HepG2 (cell line): ENCODE results near the gene FLAD1. TPM values are rescaled to one million over a fixed set of nuclear protein-coding genes. Genes with fewer than 3 reads are reported as not detected.

Experiments
- ADNP ChIP-seq: sonication (generic); formaldehyde crosslinking; IDR thresholded peaks from 2 replicates; pipeline ENCODE4 v1.4.0; 2020; ENCODE audit warnings: missing genetic modification reagents
- ARNT2 ChIP-seq: sonication (generic); formaldehyde crosslinking; IDR thresholded peaks from 2 replicates; pipeline ENCODE4 v1.8.0; 2022; ENCODE audit warnings: mild to moderate bottlenecking, low read depth, missing genetic modification reagents, moderate library complexity
- ATF1 ChIP-seq: IDR thresholded peaks from 2 replicates; pipeline ENCODE4 v1.6.1; 2016; ENCODE audit warnings: mild to moderate bottlenecking, control low read depth
- GATAD2A ChIP-seq: IDR thresholded peaks from 2 replicates; pipeline ENCODE4 v1.6.1; 2016
- HMGA1 ChIP-seq: sonication (generic); formaldehyde crosslinking; conservative IDR thresholded peaks from 2 replicates; pipeline ENCODE4 v1.4.0; 2020; ENCODE audit warnings: missing genetic modification reagents
- HNRNPL ChIP-seq: fragments of 200-400 bp; formaldehyde crosslinking; IDR thresholded peaks from 2 replicates; pipeline ENCODE4 v1.6.1; 2017; ENCODE audit warnings: mild to moderate bottlenecking, low read depth, low read length
- LCORL ChIP-seq, 2 experiments: fragments of 450-650 bp in 1 of 2; sonication (generic) in 1 of 2; formaldehyde crosslinking in 1 of 2; IDR thresholded peaks; 2 replicates each; pipeline versions ENCODE4 v1.5.0 to v1.6.1; 2017 to 2020; ENCODE audit warnings: antibody characterized with exemption in 1 of 2, missing genetic modification reagents in 1 of 2
- MTF2 ChIP-seq: sonication (generic); formaldehyde crosslinking; IDR thresholded peaks from 2 replicates; pipeline ENCODE4 v1.5.0; 2020; ENCODE audit warnings: missing genetic modification reagents, borderline replicate concordance
- NCOA5 ChIP-seq: sonication (generic); formaldehyde crosslinking; IDR thresholded peaks from 2 replicates; pipeline ENCODE4 v1.4.0; 2020; ENCODE audit warnings: missing genetic modification reagents
- NONO ChIP-seq, 2 experiments: fragments of 450-650 bp in 1 of 2; sonication (generic) in 1 of 2; formaldehyde crosslinking in 1 of 2; IDR thresholded peaks in 1 of 2; conservative IDR thresholded peaks in 1 of 2; 2 replicates each; pipeline versions ENCODE4 v1.6.1 to v1.8.0; 2017 to 2022; ENCODE audit warnings: mild to moderate bottlenecking in 1 of 2, missing genetic modification reagents in 1 of 2, moderate library complexity in 1 of 2
- NPAS2 ChIP-seq: sonication (generic); formaldehyde crosslinking; IDR thresholded peaks from 2 replicates; pipeline ENCODE4 v1.8.0; 2022; ENCODE audit warnings: mild to moderate bottlenecking, missing genetic modification reagents, borderline replicate concordance
- PHF20 ChIP-seq: sonication (generic); formaldehyde crosslinking; IDR thresholded peaks from 2 replicates; pipeline ENCODE4 v1.5.0; 2020; ENCODE audit warnings: mild to moderate bottlenecking, missing genetic modification reagents
- RBFOX2 ChIP-seq: fragments of 200-400 bp; formaldehyde crosslinking; IDR thresholded peaks from 2 replicates; pipeline ENCODE4 v1.6.1; 2017; ENCODE audit warnings: low read depth, mild to moderate bottlenecking, low read length
- SIX1 ChIP-seq: sonication (generic); formaldehyde crosslinking; IDR thresholded peaks from 2 replicates; pipeline ENCODE4 v1.4.0; 2020; ENCODE audit warnings: missing genetic modification reagents, borderline replicate concordance
- TFDP1 ChIP-seq: IDR thresholded peaks from 2 replicates; pipeline ENCODE4 v1.6.1; 2016; ENCODE audit warnings: missing compliant biosample characterization, missing genetic modification reagents, borderline replicate concordance
- ZNF317 ChIP-seq: sonication (generic); formaldehyde crosslinking; IDR thresholded peaks from 2 replicates; pipeline ENCODE4 v1.5.0; 2020; ENCODE audit warnings: mild to moderate bottlenecking, missing genetic modification reagents
- ZNF343 ChIP-seq: sonication (generic); formaldehyde crosslinking; IDR thresholded peaks from 2 replicates; pipeline ENCODE4 v1.4.0; 2020; ENCODE audit warnings: mild to moderate bottlenecking, missing genetic modification reagents
- ZNF383 ChIP-seq: sonication (generic); formaldehyde crosslinking; IDR thresholded peaks from 2 replicates; pipeline ENCODE4 v1.4.0; 2020; ENCODE audit warnings: missing genetic modification reagents, mild to moderate bottlenecking, borderline replicate concordance
- ZNF761 ChIP-seq: sonication (generic); formaldehyde crosslinking; conservative IDR thresholded peaks from 2 replicates; pipeline ENCODE4 v1.4.0; 2020; ENCODE audit warnings: mild to moderate bottlenecking, missing genetic modification reagents
- polyA plus RNA-seq, 8 experiments: library from polyadenylated mRNA; depleted of rRNA in 3 of 8; stranded (reverse) in 7 of 8; unstranded in 1 of 8; fragments of >200 nt; fragmentation: Illumina TruSeq in 4 of 8; extraction: Trizol in 4 of 8; gene quantifications; 2 replicates each; pipeline versions ENCODE4 v1.2.1 to v1.2.3, GENCODE V29; 2011 to 2016; ENCODE audit warnings: low read depth in 4 of 8, missing spikeins in 1 of 8, mixed read lengths in 1 of 8; ENCODE audit not compliant: insufficient read depth in 1 of 8
- total RNA-seq, 5 experiments: library from RNA; depleted of rRNA; stranded (reverse); fragments of >200 nt; fragmentation: Illumina TruSeq; extraction: Trizol; gene quantifications; 2 replicates each; pipeline ENCODE4 v1.2.3, GENCODE V29; 2016; ENCODE audit warnings: low read depth in 1 of 5
- TF ChIP-seq, protein P1 (sequence below): IDR thresholded peaks from 2 replicates; pipeline ENCODE4 v1.6.1; 2016; ENCODE audit warnings: missing biosample characterization, missing genetic modification reagents, low read depth
- TF ChIP-seq, protein P2 (sequence below): IDR thresholded peaks from 2 replicates; pipeline ENCODE4 v1.6.1; 2012; ENCODE audit warnings: low read length, improper control_type of control experiment
- TF ChIP-seq, protein P3 (sequence below): sonication (generic); formaldehyde crosslinking; IDR thresholded peaks from 2 replicates; pipeline ENCODE4 v1.4.0; 2020; ENCODE audit warnings: mild to moderate bottlenecking, missing genetic modification reagents

Gene FLAD1
- total and polyA plus RNA-seq, 2 of the 13 experiments (the other 11 are each of a cell fraction or from before 2014, with no cell fraction given), result 25.9 to 32.8 TPM

DNA sequence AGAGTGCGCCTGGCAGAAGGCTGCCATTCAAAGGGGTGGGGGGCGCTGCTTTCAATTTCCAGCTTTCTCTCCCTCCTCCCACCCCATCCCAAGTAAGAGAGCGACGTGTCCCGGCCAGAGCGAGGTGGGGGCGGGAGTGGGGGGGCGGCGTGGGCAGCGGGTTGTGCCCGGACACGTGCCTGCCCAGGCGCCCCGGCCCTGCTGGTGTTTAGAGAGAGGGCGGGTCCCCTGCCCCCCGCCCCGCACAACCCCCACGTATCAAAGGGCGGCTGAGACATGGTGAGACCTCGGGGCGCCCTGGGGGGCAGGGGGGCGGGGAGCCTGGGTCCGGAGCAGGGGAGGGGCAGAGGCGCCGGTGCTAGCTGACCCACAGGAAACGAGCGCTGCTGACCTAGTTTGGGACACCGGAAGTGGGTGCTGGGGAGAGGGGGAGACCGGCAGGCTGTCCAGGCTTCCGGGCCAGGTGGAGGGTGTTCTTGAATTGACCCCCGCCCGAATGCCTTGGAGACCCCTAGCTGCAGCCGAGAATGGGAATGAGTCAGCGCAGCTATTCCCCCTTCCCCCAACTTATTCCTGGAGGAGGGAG lies 20.7 kb downstream of the FLAD1 start (continued):
- TF ChIP-seq, protein P1, sequence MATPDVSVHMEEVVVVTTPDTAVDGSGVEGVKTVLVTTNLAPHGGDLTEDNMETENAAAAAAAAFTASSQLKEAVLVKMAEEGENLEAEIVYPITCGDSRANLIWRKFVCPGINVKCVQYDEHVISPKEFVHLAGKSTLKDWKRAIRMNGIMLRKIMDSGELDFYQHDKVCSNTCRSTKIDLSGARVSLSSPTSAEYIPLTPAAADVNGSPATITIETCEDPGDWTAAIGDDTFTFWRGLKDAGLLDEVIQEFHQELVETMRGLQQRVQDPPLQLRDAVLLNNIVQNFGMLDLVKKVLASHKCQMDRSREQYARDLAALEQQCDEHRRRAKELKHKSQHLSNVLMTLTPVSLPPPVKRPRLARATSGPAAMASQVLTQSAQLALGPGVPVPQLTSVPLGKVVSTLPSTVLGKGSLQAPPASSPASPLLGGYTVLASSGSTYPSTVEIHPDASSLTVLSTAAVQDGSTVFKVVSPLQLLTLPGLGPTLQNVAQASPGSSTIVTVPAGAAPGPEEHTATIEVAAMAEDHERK (CRISPR knock-in tag), result no peak
- TF ChIP-seq ZNF343, result no peak
- no peak for TF ChIP-seq ZNF383 (CRISPR knock-in tag)
- 0 out of 2 replicates have a peak, but pooled peaks have one; percentile 18 for TF ChIP-seq HNRNPL
- no peak for TF ChIP-seq NCOA5 (CRISPR knock-in tag)
- TF ChIP-seq ZNF317 (CRISPR knock-in tag), result no peak
- no peak for TF ChIP-seq NPAS2 (CRISPR knock-in tag)
- TF ChIP-seq TFDP1 (CRISPR knock-in tag), result peak; percentile 9; the same call in 1 of the 2 replicates
- peak; percentile 70; the same call in 1 of the 2 replicates for TF ChIP-seq ARNT2 (CRISPR knock-in tag)
- TF ChIP-seq, protein P2, sequence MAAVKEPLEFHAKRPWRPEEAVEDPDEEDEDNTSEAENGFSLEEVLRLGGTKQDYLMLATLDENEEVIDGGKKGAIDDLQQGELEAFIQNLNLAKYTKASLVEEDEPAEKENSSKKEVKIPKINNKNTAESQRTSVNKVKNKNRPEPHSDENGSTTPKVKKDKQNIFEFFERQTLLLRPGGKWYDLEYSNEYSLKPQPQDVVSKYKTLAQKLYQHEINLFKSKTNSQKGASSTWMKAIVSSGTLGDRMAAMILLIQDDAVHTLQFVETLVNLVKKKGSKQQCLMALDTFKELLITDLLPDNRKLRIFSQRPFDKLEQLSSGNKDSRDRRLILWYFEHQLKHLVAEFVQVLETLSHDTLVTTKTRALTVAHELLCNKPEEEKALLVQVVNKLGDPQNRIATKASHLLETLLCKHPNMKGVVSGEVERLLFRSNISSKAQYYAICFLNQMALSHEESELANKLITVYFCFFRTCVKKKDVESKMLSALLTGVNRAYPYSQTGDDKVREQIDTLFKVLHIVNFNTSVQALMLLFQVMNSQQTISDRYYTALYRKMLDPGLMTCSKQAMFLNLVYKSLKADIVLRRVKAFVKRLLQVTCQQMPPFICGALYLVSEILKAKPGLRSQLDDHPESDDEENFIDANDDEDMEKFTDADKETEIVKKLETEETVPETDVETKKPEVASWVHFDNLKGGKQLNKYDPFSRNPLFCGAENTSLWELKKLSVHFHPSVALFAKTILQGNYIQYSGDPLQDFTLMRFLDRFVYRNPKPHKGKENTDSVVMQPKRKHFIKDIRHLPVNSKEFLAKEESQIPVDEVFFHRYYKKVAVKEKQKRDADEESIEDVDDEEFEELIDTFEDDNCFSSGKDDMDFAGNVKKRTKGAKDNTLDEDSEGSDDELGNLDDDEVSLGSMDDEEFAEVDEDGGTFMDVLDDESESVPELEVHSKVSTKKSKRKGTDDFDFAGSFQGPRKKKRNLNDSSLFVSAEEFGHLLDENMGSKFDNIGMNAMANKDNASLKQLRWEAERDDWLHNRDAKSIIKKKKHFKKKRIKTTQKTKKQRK, result no peak
- no peak for TF ChIP-seq LCORL (IDR thresholded peaks at IDR 0.05)
- TF ChIP-seq LCORL (CRISPR knock-in tag; IDR thresholded peaks at IDR 0.05), result no peak
- no peak; the same call in 1 of the 2 replicates for TF ChIP-seq GATAD2A
- no peak for TF ChIP-seq HMGA1 (CRISPR knock-in tag)
- TF ChIP-seq ADNP (CRISPR knock-in tag), result no peak
- TF ChIP-seq, protein P3, sequence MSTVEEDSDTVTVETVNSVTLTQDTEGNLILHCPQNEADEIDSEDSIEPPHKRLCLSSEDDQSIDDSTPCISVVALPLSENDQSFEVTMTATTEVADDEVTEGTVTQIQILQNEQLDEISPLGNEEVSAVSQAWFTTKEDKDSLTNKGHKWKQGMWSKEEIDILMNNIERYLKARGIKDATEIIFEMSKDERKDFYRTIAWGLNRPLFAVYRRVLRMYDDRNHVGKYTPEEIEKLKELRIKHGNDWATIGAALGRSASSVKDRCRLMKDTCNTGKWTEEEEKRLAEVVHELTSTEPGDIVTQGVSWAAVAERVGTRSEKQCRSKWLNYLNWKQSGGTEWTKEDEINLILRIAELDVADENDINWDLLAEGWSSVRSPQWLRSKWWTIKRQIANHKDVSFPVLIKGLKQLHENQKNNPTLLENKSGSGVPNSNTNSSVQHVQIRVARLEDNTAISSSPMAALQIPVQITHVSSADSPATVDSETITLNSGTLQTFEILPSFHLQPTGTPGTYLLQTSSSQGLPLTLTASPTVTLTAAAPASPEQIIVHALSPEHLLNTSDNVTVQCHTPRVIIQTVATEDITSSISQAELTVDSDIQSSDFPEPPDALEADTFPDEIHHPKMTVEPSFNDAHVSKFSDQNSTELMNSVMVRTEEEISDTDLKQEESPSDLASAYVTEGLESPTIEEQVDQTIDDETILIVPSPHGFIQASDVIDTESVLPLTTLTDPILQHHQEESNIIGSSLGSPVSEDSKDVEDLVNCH, result no peak
- TF ChIP-seq ZNF761 (CRISPR knock-in tag), result 0 out of 2 replicates have a peak, but pooled peaks have one; percentile 13
- TF ChIP-seq MTF2, result no peak
- 0 out of 2 replicates have a peak, but pooled peaks have one; percentile 29 for TF ChIP-seq RBFOX2
- 0 out of 2 replicates have a peak, but pooled peaks have one; percentile 15 for TF ChIP-seq PHF20 (CRISPR knock-in tag)
- TF ChIP-seq ATF1 (CRISPR knock-in tag), result no peak
- no peak for TF ChIP-seq SIX1 (CRISPR knock-in tag)
- no peak for TF ChIP-seq NONO (IDR thresholded peaks at IDR 0.05)
- peak; percentile 31; the same call in 1 of the 2 replicates for TF ChIP-seq NONO (CRISPR knock-in tag; conservative IDR thresholded peaks at IDR 0.05)
